Upper lobe of right lung (tissue), 1 donor: ENCODE data around the gene RPH3AL. TPM values are rescaled to one million over a fixed set of nuclear protein-coding genes. Genes with fewer than 3 reads are reported as not detected.

Experiments
- ATAC-seq: fragments of 200-7000 bp; cut with Tn5 transposase; one replicate; pipeline ENCODE4 v1.9.1; 2020; ENCODE audit warnings: mild to moderate bottlenecking, moderate library complexity
- DNase-seq: peaks from one replicate; pipeline ENCODE4 v3.0.0-alpha.2; 2020
- H3K27ac ChIP-seq: fragments of 200-600 bp; one replicate; pipeline ENCODE4 v1.8.0; 2022
- H3K27me3 ChIP-seq: fragments of 200-600 bp; one replicate; pipeline ENCODE4 v1.8.0; 2022; ENCODE audit warnings: mild to moderate bottlenecking
- H3K36me3 ChIP-seq: fragments of 200-600 bp; one replicate; pipeline ENCODE4 v1.8.0; 2022
- H3K4me1 ChIP-seq: fragments of 200-600 bp; one replicate; pipeline ENCODE4 v1.8.0; 2022
- H3K4me3 ChIP-seq: fragments of 200-600 bp; one replicate; pipeline ENCODE4 v1.8.0; 2022; ENCODE audit warnings: mild to moderate bottlenecking
- H3K9me3 ChIP-seq: fragments of 200-600 bp; one replicate; pipeline ENCODE4 v1.8.0; 2022
- intact Hi-C: fragments of 100-400 bp; cut with DNase I; formaldehyde crosslinking; loops from one replicate; pipeline ENCODE4 v1.11.0; 2022
- total RNA-seq: library from RNA; stranded (reverse); fragmentation: NEBNext Ultra II Directional; extraction: Animal tissue kit (Norgen Biotek cat#: 25700); gene quantifications from one replicate; pipeline ENCODE4 v1.2.1, GENCODE V29; 2021
- TF ChIP-seq, protein P1 (sequence below): fragments of 200-600 bp; IDR thresholded peaks from one replicate; pipeline ENCODE4 v1.8.0; 2022; ENCODE audit warnings: antibody characterized with exemption
- donor health status: DM: no; HTN: yes; CAD: no; lungs with severe emphysema.

Gene RPH3AL
- total RNA-seq, 1 donor from 2014 or later: 33.3 TPM

DNA sequence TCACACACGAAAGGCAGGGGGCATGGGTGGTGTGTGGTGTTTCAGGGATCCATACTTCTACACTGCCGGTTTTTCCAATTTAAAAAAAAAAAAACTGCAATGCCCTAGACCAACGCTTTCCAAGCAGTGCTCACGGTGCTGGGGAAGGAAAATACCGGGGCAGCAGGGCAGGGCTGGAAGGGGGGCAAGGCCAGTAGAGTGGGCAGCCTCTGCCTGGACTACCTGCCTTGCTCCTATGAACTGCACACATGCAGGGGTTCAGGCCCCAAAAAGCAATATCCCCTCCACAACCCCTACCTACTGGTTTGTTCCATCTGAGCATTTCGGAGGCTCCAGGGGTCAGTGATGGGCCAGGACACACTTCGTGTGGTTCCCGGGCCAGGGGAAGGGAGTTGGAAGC, 29.4 kb downstream of the RPH3AL start:
- DNase-seq: peak; percentile 44
- TF ChIP-seq, protein P1, sequence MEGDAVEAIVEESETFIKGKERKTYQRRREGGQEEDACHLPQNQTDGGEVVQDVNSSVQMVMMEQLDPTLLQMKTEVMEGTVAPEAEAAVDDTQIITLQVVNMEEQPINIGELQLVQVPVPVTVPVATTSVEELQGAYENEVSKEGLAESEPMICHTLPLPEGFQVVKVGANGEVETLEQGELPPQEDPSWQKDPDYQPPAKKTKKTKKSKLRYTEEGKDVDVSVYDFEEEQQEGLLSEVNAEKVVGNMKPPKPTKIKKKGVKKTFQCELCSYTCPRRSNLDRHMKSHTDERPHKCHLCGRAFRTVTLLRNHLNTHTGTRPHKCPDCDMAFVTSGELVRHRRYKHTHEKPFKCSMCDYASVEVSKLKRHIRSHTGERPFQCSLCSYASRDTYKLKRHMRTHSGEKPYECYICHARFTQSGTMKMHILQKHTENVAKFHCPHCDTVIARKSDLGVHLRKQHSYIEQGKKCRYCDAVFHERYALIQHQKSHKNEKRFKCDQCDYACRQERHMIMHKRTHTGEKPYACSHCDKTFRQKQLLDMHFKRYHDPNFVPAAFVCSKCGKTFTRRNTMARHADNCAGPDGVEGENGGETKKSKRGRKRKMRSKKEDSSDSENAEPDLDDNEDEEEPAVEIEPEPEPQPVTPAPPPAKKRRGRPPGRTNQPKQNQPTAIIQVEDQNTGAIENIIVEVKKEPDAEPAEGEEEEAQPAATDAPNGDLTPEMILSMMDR: no peak
- Histone ChIP-seq H3K36me3 (peaks cover 7% of the 10 kb centered on the region), H3K4me3 (no peak overlapping the region), H3K4me1 (no peaks in the 10 kb centered on the region), H3K9me3 (no peaks in the 10 kb centered on the region), H3K27ac (no peak overlapping the region), H3K27me3 (no peaks in the 10 kb centered on the region)
- intact Hi-C loops: no loop called here
- no peak for ATAC-seq

DNA sequence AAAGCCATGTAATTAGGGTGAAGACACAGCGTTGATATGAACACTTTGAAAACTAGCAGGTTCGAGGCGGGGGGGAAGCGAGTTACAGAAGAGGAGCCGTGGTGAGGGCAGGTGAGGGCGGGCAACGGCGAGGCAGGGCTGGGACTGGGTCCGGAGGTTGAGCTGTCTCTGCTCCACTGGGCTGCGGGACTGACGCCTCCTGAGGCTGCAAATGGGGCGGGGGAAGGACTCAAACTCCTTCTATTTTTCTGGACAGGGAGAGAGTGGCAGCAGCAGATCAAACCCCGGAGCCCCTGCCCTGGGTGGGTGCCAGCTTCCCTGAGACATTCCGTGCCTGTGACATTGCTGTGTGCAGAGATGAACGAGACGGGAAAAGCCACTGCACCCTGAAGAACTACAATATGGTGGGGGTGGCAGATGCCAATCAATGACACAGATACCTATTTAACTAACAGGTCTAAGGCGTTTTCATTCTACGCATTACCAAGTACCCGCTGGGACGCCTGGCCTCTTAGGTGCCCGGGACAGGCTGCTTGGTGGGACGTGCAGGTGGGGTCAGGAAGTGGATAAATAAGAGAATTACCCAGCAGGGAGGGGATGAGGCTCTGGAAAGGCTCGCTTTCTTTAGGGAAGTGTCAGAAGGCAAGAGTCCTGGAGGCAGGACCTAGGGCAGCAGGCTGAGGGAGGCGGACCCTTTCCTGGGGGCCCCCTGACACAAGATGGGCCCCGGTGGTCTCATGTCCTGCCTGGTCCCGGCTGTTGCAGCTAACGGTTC, 30.4 kb downstream of the RPH3AL start:
- H3K4me1 ChIP-seq: no peaks in the 10 kb centered on the region
- intact Hi-C loops: no loop called here
- TF ChIP-seq, protein P1: no peak
- DNase-seq: peak; percentile 52
- H3K36me3 ChIP-seq: peaks cover 7% of the 10 kb centered on the region
- ATAC-seq: no peak
- no peak overlapping the region for H3K27ac ChIP-seq
- H3K4me3 ChIP-seq: no peak overlapping the region
- no peaks in the 10 kb centered on the region for H3K27me3 ChIP-seq
- no peaks in the 10 kb centered on the region for H3K9me3 ChIP-seq

DNA sequence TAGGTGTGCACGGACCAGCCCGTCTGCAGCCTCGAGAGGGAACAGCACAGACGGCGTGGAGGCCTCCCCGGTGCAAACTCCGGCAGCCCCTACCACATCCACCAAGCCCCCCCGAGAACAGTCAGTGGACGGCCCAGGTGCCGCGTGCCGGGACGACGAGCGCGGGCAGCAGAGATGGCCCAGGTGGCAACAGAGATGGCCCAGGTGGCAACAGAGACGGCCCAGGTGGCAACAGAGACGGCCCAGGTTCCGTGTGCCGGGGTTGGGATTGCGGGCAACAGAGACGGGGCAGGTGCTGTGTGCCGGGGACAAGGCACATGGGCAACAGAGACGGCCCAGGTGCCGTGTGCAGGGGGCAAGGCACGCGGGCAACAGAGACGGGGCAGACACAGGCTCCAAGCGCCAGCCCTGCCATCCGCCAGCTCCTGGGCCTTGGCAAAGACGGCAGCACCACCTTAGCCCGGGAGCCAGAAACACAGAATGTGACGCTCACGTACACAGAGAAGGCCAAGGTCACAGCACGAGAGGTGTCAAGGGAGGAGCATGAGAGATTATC, 31.1 kb downstream of the RPH3AL start:
- no peak for DNase-seq
- no peaks in the 10 kb centered on the region for H3K9me3 ChIP-seq
- H3K27me3 ChIP-seq: no peaks in the 10 kb centered on the region
- peaks cover 7% of the 10 kb centered on the region for H3K36me3 ChIP-seq
- no peak overlapping the region for H3K4me3 ChIP-seq
- TF ChIP-seq, protein P1: no peak
- no peak for ATAC-seq
- intact Hi-C loops: no loop called here
- no peak overlapping the region for H3K27ac ChIP-seq
- H3K4me1 ChIP-seq: no peaks in the 10 kb centered on the region

DNA sequence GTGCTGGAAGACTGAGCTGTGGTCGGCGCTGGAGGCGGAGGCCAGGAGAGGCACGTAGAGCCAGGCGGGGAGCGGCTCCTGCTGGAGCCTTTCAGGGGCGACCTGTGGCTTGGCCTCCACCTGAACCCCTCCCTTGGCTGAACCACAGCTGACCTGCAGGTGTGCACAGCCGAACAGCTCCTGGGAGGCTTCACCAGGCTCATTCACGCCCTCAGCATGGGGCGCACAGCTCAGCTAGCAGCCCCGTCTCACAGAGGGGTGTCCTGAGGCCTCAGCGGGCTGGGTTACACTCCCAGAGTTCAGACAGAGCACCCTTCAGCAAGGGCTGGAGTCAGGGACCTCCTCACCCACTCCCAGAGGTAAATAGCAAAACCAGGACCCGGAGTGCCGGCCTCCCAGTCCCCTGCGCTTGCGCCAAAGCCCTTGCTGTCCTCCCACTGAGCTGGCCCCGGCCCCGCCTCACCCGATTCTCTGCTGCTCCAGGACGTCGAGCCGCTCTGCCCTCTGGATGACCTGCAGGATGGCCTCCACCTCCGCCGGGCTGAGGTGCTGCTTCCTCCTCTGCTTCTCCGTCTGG, 31.7 kb downstream of the RPH3AL start:
- Histone ChIP-seq H3K4me1 (no peaks in the 10 kb centered on the region), H3K27me3 (no peaks in the 10 kb centered on the region), H3K27ac (no peak overlapping the region), H3K9me3 (no peaks in the 10 kb centered on the region), H3K4me3 (no peak overlapping the region), H3K36me3 (peaks cover 7% of the 10 kb centered on the region)
- DNase-seq (peak; percentile 67), ATAC-seq (peak; percentile 27)
- intact Hi-C loops: no loop called here
- TF ChIP-seq, protein P1: no peak

DNA sequence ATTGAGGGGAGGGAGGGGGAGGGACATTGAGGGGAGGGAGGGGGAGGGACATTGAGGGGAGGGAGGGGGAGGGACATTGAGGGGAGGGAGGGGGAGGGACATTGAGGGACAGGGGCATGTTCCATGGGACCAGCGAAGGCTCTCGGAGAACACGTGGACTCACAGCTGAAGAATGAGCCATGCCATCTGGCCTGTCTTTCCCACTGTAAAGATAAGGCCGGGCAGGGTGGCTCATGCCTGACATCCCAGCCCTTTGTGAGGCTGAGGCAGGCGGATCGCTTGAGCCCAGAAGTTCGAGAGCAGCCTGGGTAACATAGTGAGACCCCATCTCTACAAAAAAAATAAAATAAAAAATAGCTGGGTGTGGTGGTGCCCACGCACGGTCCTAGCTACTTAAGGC, 32.5 kb downstream of the RPH3AL start:
- ATAC-seq: no peak
- Histone ChIP-seq H3K4me1 (no peaks in the 10 kb centered on the region), H3K27me3 (no peaks in the 10 kb centered on the region), H3K4me3 (no peak overlapping the region), H3K27ac (no peak overlapping the region), H3K9me3 (no peaks in the 10 kb centered on the region), H3K36me3 (peaks cover 7% of the 10 kb centered on the region)
- TF ChIP-seq, protein P1: no peak
- intact Hi-C loops: no loop called here
- DNase-seq: peak; percentile 26
